K562 (cell line): ENCODE data around the gene CPED1. TPM values are rescaled to one million over a fixed set of nuclear protein-coding genes. Genes with fewer than 3 reads are reported as not detected.
A peak's percentile ranks its signal among the peaks of the same experiment; 100 is the strongest.

ENCODE experiments used
- CBFA2T3 ChIP-seq: fragments of 450-650 bp; IDR thresholded peaks from 2 replicates; pipeline ENCODE4 v1.6.1; 2017
- EWSR1 ChIP-seq: fragments of 450-650 bp; IDR thresholded peaks from 2 replicates; pipeline ENCODE4 v1.6.1; 2018; ENCODE audit warnings: borderline replicate concordance, mild to moderate bottlenecking, low read depth, moderate library complexity; ENCODE audit not compliant: partially characterized antibody
- IRF2 ChIP-seq: sonication (generic); formaldehyde crosslinking; IDR thresholded peaks from 2 replicates; pipeline ENCODE4 v1.8.1; 2022; ENCODE audit warnings: mild to moderate bottlenecking, missing genetic modification reagents
- MYBL2 ChIP-seq, 2 experiments: fragments of 450-650 bp in 1 of 2; sonication (generic) in 1 of 2; formaldehyde crosslinking in 1 of 2; IDR thresholded peaks; 2 replicates each; pipeline versions ENCODE4 v1.6.1 to v1.8.1; 2017 to 2022; ENCODE audit warnings: borderline replicate concordance in 1 of 2, inconsistent platforms in 1 of 2, low read depth in 1 of 2, mild to moderate bottlenecking in 1 of 2, missing genetic modification reagents in 1 of 2, moderate library complexity in 1 of 2
- NEUROD1 ChIP-seq: fragments of 150-350 bp; IDR thresholded peaks from 2 replicates; pipeline ENCODE4 v1.6.1; 2014; ENCODE audit warnings: borderline replicate concordance, low read length, low read depth; ENCODE audit not compliant: partially characterized antibody
- PKNOX1 ChIP-seq: fragments of 450-650 bp; IDR thresholded peaks from 2 replicates; pipeline ENCODE4 v1.6.1; 2016
- POLR2B ChIP-seq: fragments of 450-650 bp; IDR thresholded peaks from 2 replicates; pipeline ENCODE4 v1.6.1; 2018; ENCODE audit warnings: low read depth; ENCODE audit not compliant: partially characterized antibody
- PRMT5 ChIP-seq: sonication (generic); formaldehyde crosslinking; IDR thresholded peaks from 2 replicates; pipeline ENCODE4 v1.5.0; 2020; ENCODE audit warnings: missing genetic modification reagents
- SIRT6 ChIP-seq: IDR thresholded peaks from one replicate; pipeline ENCODE4 v1.6.1; 2012; ENCODE audit warnings: low read depth, mild to moderate bottlenecking, control low read depth, inconsistent platforms, low read length, moderate library complexity
- SMARCC2 ChIP-seq: fragments of 450-650 bp; IDR thresholded peaks from 2 replicates; pipeline ENCODE4 v1.6.1; 2017; ENCODE audit warnings: antibody characterized with exemption, moderate library complexity, mild to moderate bottlenecking, low read depth
- SPI1 ChIP-seq: IDR thresholded peaks from 2 replicates; pipeline ENCODE4 v1.6.1; 2011; ENCODE audit warnings: low read depth, low read length, control low read depth, borderline replicate concordance
- TAF15 ChIP-seq: fragments of 200-400 bp; formaldehyde crosslinking; IDR thresholded peaks from 2 replicates; pipeline ENCODE4 v1.6.1; 2017; ENCODE audit warnings: mild to moderate bottlenecking, low read depth, low read length, moderate library complexity
- TEAD2 ChIP-seq: fragments of 450-650 bp; IDR thresholded peaks from 2 replicates; pipeline ENCODE4 v1.6.1; 2016; ENCODE audit warnings: missing genetic modification characterization, control low read depth, missing compliant biosample characterization
- THRB ChIP-seq: fragments of 450-650 bp; formaldehyde crosslinking; conservative IDR thresholded peaks from 2 replicates; pipeline ENCODE4 v1.4.0; 2022; ENCODE audit warnings: mild to moderate bottlenecking, missing genetic modification characterization
- ZBTB49 ChIP-seq: sonication (generic); formaldehyde crosslinking; IDR thresholded peaks from 2 replicates; pipeline ENCODE4 v1.8.0; 2022; ENCODE audit warnings: missing genetic modification reagents, mild to moderate bottlenecking, borderline replicate concordance
- ZBTB8A ChIP-seq: fragments of 450-650 bp; IDR thresholded peaks from 2 replicates; pipeline ENCODE4 v1.6.1; 2018; ENCODE audit warnings: mild to moderate bottlenecking, moderate library complexity; ENCODE audit not compliant: partially characterized antibody
- ZNF165 ChIP-seq: fragments of 250-450 bp; sonication (Bioruptor Pico); IDR thresholded peaks from 2 replicates; pipeline ENCODE4 v1.4.0; 2020; ENCODE audit warnings: borderline replicate concordance
- ZNF583 ChIP-seq: fragments of 250-450 bp; sonication (Bioruptor Pico); IDR thresholded peaks from 2 replicates; pipeline ENCODE4 v1.4.0; 2020
- ZNF75A ChIP-seq: fragments of 450-650 bp; formaldehyde crosslinking; IDR thresholded peaks from 2 replicates; pipeline ENCODE4 v1.4.0; 2020; ENCODE audit warnings: mild to moderate bottlenecking
- polyA plus RNA-seq, 8 experiments: library from polyadenylated mRNA; depleted of rRNA in 4 of 8; stranded (reverse) in 5 of 8; unstranded in 3 of 8; fragments of >200 nt; fragmentation: Nextera tagmentation in 2 of 8; fragmentation: Illumina TruSeq in 1 of 8; extraction: Ambion mirVana in 2 of 8; extraction: Trizol in 1 of 8; gene quantifications; 2 replicates each; pipeline versions ENCODE4 v1.2.1 to v1.2.3, GENCODE V29; 2011 to 2014; ENCODE audit warnings: inconsistent platforms in 1 of 8, missing spikeins in 1 of 8
- total RNA-seq, 7 experiments: library from RNA; depleted of rRNA in 6 of 7; stranded (reverse); fragments of >200 nt in 6 of 7; fragmentation: Illumina TruSeq in 2 of 7; extraction: Trizol in 2 of 7; gene quantifications; 2 replicates each; pipeline versions ENCODE4 v1.2.1 to v1.2.3, GENCODE V29; 2011 to 2021; ENCODE audit warnings: low replicate concordance in 1 of 7

Gene CPED1
- total and polyA plus RNA-seq, 9 of the 15 experiments (the other 6 are each of a cell fraction or from before 2014, with no cell fraction given), result 195 to 393 (median 290) TPM

GRCh38 chr7:120988591-120989256 lies at the start of gene CPED1 (continued):
- TF ChIP-seq EWSR1 (no peak), ZNF583 (CRISPR knock-in tag) (0 out of 2 replicates have a peak, but pooled peaks have one; percentile 25), MYBL2 (IDR thresholded peaks at IDR 0.05; ENCODE audit: low read depth) (no peak), MYBL2 (CRISPR knock-in tag; IDR thresholded peaks at IDR 0.05; ENCODE audit: borderline replicate concordance) (no peak), CBFA2T3 (no peak), THRB (no peak; the same call in 1 of the 2 replicates), ZNF75A (CRISPR knock-in tag) (no peak), TEAD2 (tag) (0 out of 2 replicates have a peak, but pooled peaks have one; percentile 22), NEUROD1 (peak; percentile 34), PRMT5 (no peak), SPI1 (peak; percentile 98), SIRT6 (no peak), SMARCC2 (no peak; the same call in 1 of the 2 replicates), PKNOX1 (no peak), ZBTB8A (no peak), POLR2B (peak; percentile 50), ZNF165 (CRISPR knock-in tag) (no peak), ZBTB49 (CRISPR knock-in tag) (0 out of 2 replicates have a peak, but pooled peaks have one; percentile 62), TAF15 (no peak), IRF2 (CRISPR knock-in tag) (no peak)
